ENCODE data around the gene CHPF2. TPM values are rescaled to one million over a fixed set of nuclear protein-coding genes. Genes with fewer than 3 reads are reported as not detected.

CHPF2 gene
- total RNA-seq (ENCODE audit: unreplicated experiment), result 38.1 TPM
- long read RNA-seq, partial matches to known transcripts, result 0 of 1 reads
- long read RNA-seq, other reads (novel, unspliced or antisense), result 0 of 1 reads

- no peaks in the 10 kb centered on the region for H3K36me3 Mint-ChIP-seq (ENCODE audit: unreplicated experiment)
- peak within 1 kb of the TSS; percentile 97 for H3K27ac Mint-ChIP-seq (ENCODE audit: unreplicated experiment)
- peaks cover 14% of the 10 kb centered on the region for H3K9me3 Mint-ChIP-seq (ENCODE audit: unreplicated experiment)
- TF ChIP-seq CTCF (IDR thresholded peaks at IDR 0.05; ENCODE audit: partially characterized antibody, unreplicated experiment), result no peak
- DNase-seq, result peak; percentile 92
- H3K27me3 Mint-ChIP-seq (ENCODE audit: unreplicated experiment), result peaks cover 5% of the 10 kb centered on the region
- H3K4me3 Mint-ChIP-seq (ENCODE audit: unreplicated experiment), result peak within 1 kb of the TSS; percentile 98
- peaks cover 16% of the 10 kb centered on the region for H3K4me1 Mint-ChIP-seq (ENCODE audit: low read depth, unreplicated experiment)
Measured at GRCh38 chr7:151232091-151232916, at the start of gene CHPF2. TSS of gene CHPF2 (plus strand) at chr7:151232483. CDS start at chr7:151234012, 1,529 bp downstream.

GRCh38 chr7:151185762-151186639 is 46.3 kb upstream of the CHPF2 start:
- Mint-ChIP-seq H3K4me1 (ENCODE audit: low read depth, unreplicated experiment) (peaks cover 7% of the 10 kb centered on the region), H3K27ac (ENCODE audit: unreplicated experiment) (no peak overlapping the region), H3K36me3 (ENCODE audit: unreplicated experiment) (no peaks in the 10 kb centered on the region), H3K27me3 (ENCODE audit: unreplicated experiment) (peaks cover 4% of the 10 kb centered on the region), H3K4me3 (ENCODE audit: unreplicated experiment) (no peak overlapping the region), H3K9me3 (ENCODE audit: unreplicated experiment) (peaks cover 8% of the 10 kb centered on the region)
- no peak for TF ChIP-seq CTCF (IDR thresholded peaks at IDR 0.05; ENCODE audit: partially characterized antibody, unreplicated experiment)
- DNase-seq, result peak; percentile 37

- no peak for DNase-seq
- TF ChIP-seq CTCF (IDR thresholded peaks at IDR 0.05; ENCODE audit: partially characterized antibody, unreplicated experiment), result no peak
- peaks cover 5% of the 10 kb centered on the region for H3K27me3 Mint-ChIP-seq (ENCODE audit: unreplicated experiment)
- peaks cover 8% of the 10 kb centered on the region for H3K9me3 Mint-ChIP-seq (ENCODE audit: unreplicated experiment)
- H3K4me1 Mint-ChIP-seq (ENCODE audit: low read depth, unreplicated experiment), result peaks cover 7% of the 10 kb centered on the region
- H3K4me3 Mint-ChIP-seq (ENCODE audit: unreplicated experiment), result no peak within 1 kb of the TSS
- H3K27ac Mint-ChIP-seq (ENCODE audit: unreplicated experiment), result no peak within 1 kb of the TSS
- H3K36me3 Mint-ChIP-seq (ENCODE audit: unreplicated experiment), result no peaks in the 10 kb centered on the region
Measured at GRCh38 chr7:151186640-151187408, 45.5 kb upstream of the CHPF2 start, which contains the start of gene ASB10. TSS of gene ASB10 (minus strand) at chr7:151187250. CDS start at chr7:151187130, 120 bp downstream.

- Mint-ChIP-seq H3K27ac (ENCODE audit: unreplicated experiment) (no peak overlapping the region), H3K36me3 (ENCODE audit: unreplicated experiment) (no peaks in the 10 kb centered on the region), H3K4me3 (ENCODE audit: unreplicated experiment) (no peak overlapping the region), H3K27me3 (ENCODE audit: unreplicated experiment) (peaks cover 5% of the 10 kb centered on the region), H3K9me3 (ENCODE audit: unreplicated experiment) (peaks cover 8% of the 10 kb centered on the region), H3K4me1 (ENCODE audit: low read depth, unreplicated experiment) (peaks cover 7% of the 10 kb centered on the region)
- no peak for DNase-seq
- TF ChIP-seq CTCF (IDR thresholded peaks at IDR 0.05; ENCODE audit: partially characterized antibody, unreplicated experiment), result no peak
Measured at GRCh38 chr7:151187409-151188251, 44.7 kb upstream of the CHPF2 start.

Data from glutamatergic neuron (in vitro differentiated cells).